Mesodermal cell (in vitro differentiated cells): ENCODE data around the gene AGGF1. TPM values are rescaled to one million over a fixed set of nuclear protein-coding genes. Genes with fewer than 3 reads are reported as not detected.
"Not testable (repeated sequence)": the region's sequence is repeated elsewhere in the genome, so short reads cannot be mapped to it uniquely, and the experiment has no call there.

Source experiments
- H3K27ac ChIP-seq: 2 replicates; pipeline ENCODE4 v1.7.0; 2013; ENCODE audit warnings: mild to moderate bottlenecking, low read depth, low read length, moderate library complexity; ENCODE audit not compliant: severe bottlenecking
- H3K36me3 ChIP-seq: 2 replicates; pipeline ENCODE4 v1.7.1; 2013; ENCODE audit warnings: mild to moderate bottlenecking, low read length, moderate library complexity; ENCODE audit not compliant: control insufficient read depth, insufficient read depth
- H3K4me1 ChIP-seq: one replicate; pipeline ENCODE4 v1.7.1; 2013; ENCODE audit warnings: mild to moderate bottlenecking, low read length; ENCODE audit not compliant: insufficient read depth, control insufficient read depth, poor library complexity, severe bottlenecking
- H3K4me3 ChIP-seq: 2 replicates; pipeline ENCODE4 v1.7.0; 2013; ENCODE audit warnings: low read length, control low read depth, mild to moderate bottlenecking; ENCODE audit not compliant: insufficient read depth, poor library complexity, severe bottlenecking; ENCODE audit errors: extremely low read depth
- H3K9me3 ChIP-seq: 2 replicates; pipeline ENCODE4 v1.7.1; 2013; ENCODE audit warnings: mild to moderate bottlenecking, low read length, moderate library complexity; ENCODE audit not compliant: control insufficient read depth
- WGBS, 2 experiments: methylation state at CpG; one replicate each; pipeline ENCODE4 v1.1.5; 2013; ENCODE audit warnings: missing lambda C conversion rate in 2 of 2; ENCODE audit not compliant: insufficient coverage in 2 of 2; 5-methylcytosine and 5-hydroxymethylcytosine counted together
- polyA plus RNA-seq, 2 experiments: library from polyadenylated mRNA; stranded (reverse); fragments of 50-300 nt; gene quantifications; one replicate each; pipeline ENCODE4 v1.2.3, GENCODE V29; 2013

AGGF1 gene, protein sequence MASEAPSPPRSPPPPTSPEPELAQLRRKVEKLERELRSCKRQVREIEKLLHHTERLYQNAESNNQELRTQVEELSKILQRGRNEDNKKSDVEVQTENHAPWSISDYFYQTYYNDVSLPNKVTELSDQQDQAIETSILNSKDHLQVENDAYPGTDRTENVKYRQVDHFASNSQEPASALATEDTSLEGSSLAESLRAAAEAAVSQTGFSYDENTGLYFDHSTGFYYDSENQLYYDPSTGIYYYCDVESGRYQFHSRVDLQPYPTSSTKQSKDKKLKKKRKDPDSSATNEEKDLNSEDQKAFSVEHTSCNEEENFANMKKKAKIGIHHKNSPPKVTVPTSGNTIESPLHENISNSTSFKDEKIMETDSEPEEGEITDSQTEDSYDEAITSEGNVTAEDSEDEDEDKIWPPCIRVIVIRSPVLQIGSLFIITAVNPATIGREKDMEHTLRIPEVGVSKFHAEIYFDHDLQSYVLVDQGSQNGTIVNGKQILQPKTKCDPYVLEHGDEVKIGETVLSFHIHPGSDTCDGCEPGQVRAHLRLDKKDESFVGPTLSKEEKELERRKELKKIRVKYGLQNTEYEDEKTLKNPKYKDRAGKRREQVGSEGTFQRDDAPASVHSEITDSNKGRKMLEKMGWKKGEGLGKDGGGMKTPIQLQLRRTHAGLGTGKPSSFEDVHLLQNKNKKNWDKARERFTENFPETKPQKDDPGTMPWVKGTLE
- 11.2 TPM for polyA plus RNA-seq (2013, experiment 1 of 2)
- 12.2 TPM for polyA plus RNA-seq (2013, experiment 2 of 2)

- Histone ChIP-seq H3K4me1 (no peaks in the 10 kb centered on the region), H3K4me3 (peak within 1 kb of the TSS; percentile 73), H3K36me3 (no peaks in the 10 kb centered on the region), H3K27ac (peak within 1 kb of the TSS; percentile 88), H3K9me3 (peaks cover 24% of the 10 kb centered on the region)
- 3 to 4% methylated on average over 66 to 68 of the region's 82 CpGs for WGBS, 2 experiments
These were observed at the start of gene AGGF1 for GRCh38 chr5:77030097-77031071. Gene AGGF1, plus strand, starts transcription at chr5:77030404. Its CDS starts 363 bp downstream, at chr5:77030767.

GRCh38 chr5:76980518-76981144, 49.6 kb upstream of the AGGF1 start:
- Histone ChIP-seq H3K4me3 (no peak overlapping the region), H3K4me1 (no peaks in the 10 kb centered on the region), H3K36me3 (no peaks in the 10 kb centered on the region), H3K27ac (no peak overlapping the region), H3K9me3 (no peaks in the 10 kb centered on the region)
- 80 to 100% methylated on average over 3 to 4 of the region's 8 CpGs for WGBS, 2 experiments

- no peaks in the 10 kb centered on the region for H3K9me3 ChIP-seq
These were observed 47.8 kb upstream of the AGGF1 start for GRCh38 chr5:76982450-76982849.

DNA sequence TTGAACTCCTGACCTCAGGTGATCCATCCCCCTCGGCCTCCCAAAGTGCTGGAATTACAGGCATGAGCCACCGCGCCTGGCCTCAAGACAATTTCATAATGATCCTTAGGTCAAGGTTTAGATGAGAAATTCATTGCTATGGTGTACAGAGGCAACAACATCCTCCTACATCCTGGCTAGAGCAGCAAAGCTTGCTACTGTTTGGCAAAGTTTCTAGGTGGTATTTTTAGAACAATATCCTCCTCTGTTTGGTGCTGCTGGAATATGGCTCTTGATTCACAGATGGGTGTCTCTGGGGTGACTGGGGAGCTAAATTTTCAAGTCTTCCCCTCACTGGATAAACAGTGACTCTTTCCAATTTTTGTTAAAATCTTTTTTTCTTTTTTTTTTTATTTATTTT, 46.7 kb upstream of the AGGF1 start:
- no peak overlapping the region for H3K27ac ChIP-seq
- no peaks in the 10 kb centered on the region for H3K36me3 ChIP-seq
- no peaks in the 10 kb centered on the region for H3K4me1 ChIP-seq
- no peaks in the 10 kb centered on the region for H3K9me3 ChIP-seq
- WGBS, 2 experiments = 83% methylated on average over 1 of the region's 3 CpGs; no CpG with 5 or more reads in 1 of the 2 experiments
- no peak overlapping the region for H3K4me3 ChIP-seq

More at GRCh38 chr5:76982450-76982849, 47.8 kb upstream of the AGGF1 start:
- Histone ChIP-seq H3K4me1 (no peaks in the 10 kb centered on the region), H3K27ac (no peak overlapping the region), H3K4me3 (no peak overlapping the region), H3K36me3 (no peaks in the 10 kb centered on the region)
- 100% methylated on average over 1 of the region's 2 CpGs; no CpG with 5 or more reads in 1 of the 2 experiments for WGBS, 2 experiments

DNA sequence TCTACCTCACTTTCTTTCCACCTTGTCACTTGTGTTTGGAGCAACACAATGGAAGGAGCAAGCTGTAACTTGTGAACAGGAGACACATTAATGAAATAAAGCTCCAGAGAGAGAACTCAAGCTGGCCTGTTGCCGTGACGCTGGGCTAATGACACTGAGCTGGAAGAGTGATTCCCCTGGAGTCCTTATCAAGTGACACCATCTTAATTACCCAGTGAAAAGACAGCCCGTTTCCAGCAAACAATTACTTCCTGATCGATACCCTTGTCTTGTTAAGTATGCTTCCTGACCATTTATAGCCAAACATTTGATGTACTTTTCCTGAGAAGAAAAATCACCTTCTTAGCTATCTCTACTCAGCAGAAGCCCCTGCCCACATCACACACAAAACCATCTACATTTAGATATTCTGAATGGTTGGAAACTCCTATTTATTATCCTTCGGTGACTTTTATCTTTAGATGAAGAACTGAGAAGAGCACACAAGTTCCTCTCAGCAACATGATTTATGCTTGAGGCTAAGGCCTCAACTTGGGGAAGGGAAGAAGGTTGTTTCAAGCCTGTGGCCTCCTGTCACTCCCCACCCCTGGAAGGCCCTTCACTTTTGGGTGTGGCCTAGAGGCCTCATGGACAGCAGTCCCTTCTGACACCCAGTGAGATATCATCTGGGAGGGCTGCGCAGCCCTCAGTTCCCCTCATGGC, 43.2 kb upstream of the AGGF1 start:
- WGBS, 2 experiments = 29 to 52% methylated on average over 4 to 5 of the region's 6 CpGs
- H3K36me3 ChIP-seq = no peaks in the 10 kb centered on the region
- H3K9me3 ChIP-seq = no peaks in the 10 kb centered on the region
- peak overlapping the region; percentile 29 for H3K27ac ChIP-seq
- no peak overlapping the region for H3K4me3 ChIP-seq
- H3K4me1 ChIP-seq = no peaks in the 10 kb centered on the region

DNA sequence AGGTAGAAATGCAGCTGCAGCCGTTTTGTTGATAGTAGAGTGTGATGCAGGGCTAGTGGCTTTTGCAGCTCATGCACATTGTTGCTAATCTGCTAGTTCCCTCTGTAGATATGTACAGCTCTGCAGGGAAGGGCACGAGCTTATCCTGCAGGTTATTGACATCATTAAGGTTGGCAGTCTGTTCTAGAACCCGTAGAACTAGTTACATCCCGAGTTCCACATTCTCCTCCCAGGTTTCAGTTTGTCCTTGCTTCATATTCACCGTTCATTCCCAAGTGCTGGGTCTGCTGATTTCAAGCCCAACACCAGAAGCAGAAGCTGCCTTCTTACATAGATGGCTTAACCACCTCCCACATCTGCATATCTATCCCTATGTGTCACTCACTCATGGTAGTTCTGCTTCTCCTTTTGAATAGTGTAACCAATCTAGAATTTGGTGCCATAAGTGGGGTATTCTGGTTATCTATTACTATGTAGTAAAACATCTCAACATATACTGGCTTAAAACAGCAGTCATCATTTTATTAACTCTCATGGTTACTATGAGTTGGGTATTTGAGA, 39.2 kb upstream of the AGGF1 start:
- WGBS, 2 experiments = 90 to 91% methylated on average over 5 of the region's 5 CpGs
- no peak overlapping the region for H3K27ac ChIP-seq
- H3K36me3 ChIP-seq = no peaks in the 10 kb centered on the region
- H3K9me3 ChIP-seq = no peaks in the 10 kb centered on the region
- H3K4me1 ChIP-seq = no peaks in the 10 kb centered on the region
- H3K4me3 ChIP-seq = no peak overlapping the region

DNA sequence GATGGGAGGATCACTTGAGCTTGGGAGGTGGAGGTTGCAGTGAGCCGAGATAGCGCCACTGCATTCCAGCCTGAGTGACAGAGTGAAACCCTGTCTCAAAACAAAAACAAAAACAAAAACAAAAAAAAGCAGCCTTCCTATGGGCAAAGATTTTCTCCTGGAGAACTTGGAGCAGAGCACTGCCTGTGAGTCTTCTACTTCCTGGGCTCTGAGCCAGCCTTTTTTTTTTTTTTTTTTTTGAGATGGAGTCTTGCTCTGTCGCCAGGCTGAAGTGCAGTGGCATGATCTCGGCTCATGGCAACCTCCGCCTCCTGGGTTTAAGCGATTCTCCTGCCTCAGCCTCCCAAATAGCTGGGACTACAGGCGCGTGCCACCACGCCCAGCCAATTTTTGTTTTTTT, 36.8 kb upstream of the AGGF1 start:
- WGBS, 2 experiments = 95 to 98% methylated on average over 4 of the region's 9 CpGs
- not testable (repeated sequence) for H3K4me1 ChIP-seq, H3K4me3 ChIP-seq, H3K27ac ChIP-seq, H3K9me3 ChIP-seq, H3K36me3 ChIP-seq

GRCh38 chr5:76994337-76994736, 35.9 kb upstream of the AGGF1 start:
- no peaks in the 10 kb centered on the region for H3K9me3 ChIP-seq

GRCh38 chr5:76998251-76998650, 32.0 kb upstream of the AGGF1 start:
- not testable (repeated sequence) for H3K4me3 ChIP-seq, H3K9me3 ChIP-seq, H3K4me1 ChIP-seq, H3K27ac ChIP-seq, H3K36me3 ChIP-seq
- 100% methylated on average over 1 of the region's 4 CpGs; no CpG with 5 or more reads in 1 of the 2 experiments for WGBS, 2 experiments

More at GRCh38 chr5:76994337-76994736, 35.9 kb upstream of the AGGF1 start:
- Histone ChIP-seq H3K4me1 (no peaks in the 10 kb centered on the region), H3K36me3 (no peaks in the 10 kb centered on the region), H3K27ac (no peak overlapping the region), H3K4me3 (no peak overlapping the region)
- no CpG with 5 or more reads among the region's 6 CpGs for WGBS, 2 experiments
